ENCODE data around the gene GRIA4.
"Not testable (repeated sequence)": the region's sequence is repeated elsewhere in the genome, so short reads cannot be mapped to it uniquely, and the experiment has no call there.

The GRIA4 gene

DNA sequence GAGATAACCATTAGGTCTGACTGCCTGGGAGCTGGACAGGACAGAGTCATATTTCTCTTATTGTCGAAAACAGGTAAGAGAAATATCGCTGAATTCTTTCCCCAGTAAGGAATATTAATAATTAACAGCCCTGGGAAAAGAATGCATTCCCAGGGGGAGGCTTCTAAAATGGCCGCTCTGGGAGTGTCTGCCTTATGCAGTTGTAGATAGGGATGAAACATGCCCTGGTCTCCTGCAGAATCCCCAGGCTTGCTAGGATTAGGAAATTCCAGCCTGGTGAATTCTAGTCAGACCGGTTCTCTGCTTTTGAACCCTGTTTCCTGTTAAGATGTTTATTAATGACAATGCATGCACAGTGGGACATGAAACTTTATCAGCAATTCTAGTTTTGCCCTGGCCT is 393.2 kb downstream of the GRIA4 start:
- not testable (repeated sequence) for DNase-seq (ENCODE audit: low spot score)

DNA sequence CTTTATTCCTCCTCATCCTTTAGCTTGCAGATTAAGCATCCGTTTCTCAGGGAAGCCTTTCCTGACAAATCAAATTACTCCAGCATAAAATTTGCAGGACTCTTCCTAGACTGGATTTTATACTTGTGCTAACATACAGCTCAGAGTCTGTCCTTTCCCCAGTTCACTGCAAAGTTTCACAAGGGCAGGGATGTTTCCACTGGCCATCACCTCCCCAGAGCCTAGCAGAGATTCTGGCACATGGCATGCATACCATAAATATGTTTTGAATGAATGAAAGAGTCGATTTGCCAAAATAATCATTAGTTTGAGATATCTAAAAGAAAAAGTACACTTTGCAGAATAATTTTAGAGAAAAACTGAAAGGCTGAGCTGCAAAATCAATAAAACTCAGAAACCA is 401.6 kb downstream of the GRIA4 start:
- peak; percentile 15 for DNase-seq (ENCODE audit: low spot score)

DNA sequence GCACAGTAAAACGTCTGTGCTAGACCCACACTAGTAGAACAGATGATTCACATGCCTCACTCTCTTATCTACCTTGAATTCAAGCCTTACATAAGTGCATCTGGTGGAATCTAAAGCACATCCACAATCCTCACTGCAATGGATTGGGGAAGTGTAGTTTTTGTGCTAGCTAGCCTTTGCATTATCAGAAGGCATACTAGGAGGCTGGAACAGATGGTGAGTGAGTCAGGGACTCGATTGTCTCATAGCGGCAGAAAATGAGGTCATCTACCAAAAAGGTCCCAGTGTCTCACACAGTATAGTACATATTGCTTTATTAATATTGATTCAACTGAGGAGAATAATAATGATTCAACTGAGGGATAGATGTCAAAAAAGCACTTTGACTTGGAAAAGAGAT is 402.9 kb downstream of the GRIA4 start:
- DNase-seq (ENCODE audit: low spot score): peak; percentile 12

GRCh38 chr11:106014035-106014434 is 404.2 kb downstream of the GRIA4 start:
- DNase-seq (ENCODE audit: low spot score): no peak

GRCh38 chr11:106014620-106015019 is 404.7 kb downstream of the GRIA4 start:
- no peak for DNase-seq (ENCODE audit: low spot score)

DNA sequence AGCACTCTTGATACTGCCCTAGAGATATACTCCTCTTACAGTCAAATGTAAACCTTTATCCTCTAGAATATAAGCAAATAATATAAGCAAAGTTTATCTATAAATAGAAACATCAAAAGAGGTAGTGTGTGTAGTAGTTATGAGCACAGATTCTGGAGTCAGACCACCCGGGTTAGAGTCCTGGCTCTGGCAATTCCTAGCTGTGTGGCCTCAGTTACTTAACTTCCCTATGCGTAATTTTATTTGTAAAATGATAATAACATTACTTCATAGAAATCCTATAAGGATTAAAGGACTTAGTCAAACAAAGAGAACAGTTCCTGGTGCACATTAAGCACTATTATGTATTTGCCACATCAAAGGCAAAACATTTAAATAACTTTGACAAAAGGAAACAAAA is 405.2 kb downstream of the GRIA4 start:
- no peak for DNase-seq (ENCODE audit: low spot score)

DNA sequence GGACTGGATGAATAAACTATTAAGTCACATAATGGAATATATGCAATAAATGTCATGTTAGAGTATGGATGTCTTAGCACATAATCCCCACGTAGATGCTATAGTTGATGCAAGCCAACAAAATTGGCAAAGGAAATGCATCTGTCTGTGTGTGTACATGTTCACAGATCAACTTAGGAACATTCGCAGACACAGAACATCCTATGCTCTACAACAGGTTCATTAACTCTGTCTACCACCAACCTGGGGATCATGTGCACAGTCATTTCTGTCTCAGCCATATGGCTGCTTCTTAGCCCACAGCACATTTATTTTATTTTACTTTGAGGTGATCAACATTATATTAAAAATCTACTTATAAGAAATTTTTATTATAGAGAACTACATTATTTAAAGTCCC is 407.2 kb downstream of the GRIA4 start:
- no peak for DNase-seq (ENCODE audit: low spot score)

- peak; percentile 11 for DNase-seq (ENCODE audit: low spot score)
Measured at GRCh38 chr11:106021181-106021966, 411.5 kb downstream of the GRIA4 start.

GRCh38 chr11:106021967-106022794 is 412.3 kb downstream of the GRIA4 start, which contains the start of gene MSANTD4:
Gene MSANTD4, minus strand, starts transcription at chr11:106022240. Its CDS starts 11,323 bp downstream, at chr11:106010917.
- DNase-seq (ENCODE audit: low spot score): peak; percentile 98

GRCh38 chr11:106022795-106023275 is 413.0 kb downstream of the GRIA4 start:
- DNase-seq (ENCODE audit: low spot score): no peak

- no peak for DNase-seq (ENCODE audit: low spot score)
Measured at GRCh38 chr11:106030609-106031008, 420.7 kb downstream of the GRIA4 start.

- DNase-seq (ENCODE audit: low spot score): no peak
Measured at GRCh38 chr11:106031202-106031810, 421.4 kb downstream of the GRIA4 start.
